ENCODE data around the gene GAD1. TPM values are rescaled to one million over a fixed set of nuclear protein-coding genes. Genes with fewer than 3 reads are reported as not detected.

The GAD1 gene
- total and polyA plus RNA-seq, 7 donors = 0.13 to 0.41 TPM; not detected in 5

DNA sequence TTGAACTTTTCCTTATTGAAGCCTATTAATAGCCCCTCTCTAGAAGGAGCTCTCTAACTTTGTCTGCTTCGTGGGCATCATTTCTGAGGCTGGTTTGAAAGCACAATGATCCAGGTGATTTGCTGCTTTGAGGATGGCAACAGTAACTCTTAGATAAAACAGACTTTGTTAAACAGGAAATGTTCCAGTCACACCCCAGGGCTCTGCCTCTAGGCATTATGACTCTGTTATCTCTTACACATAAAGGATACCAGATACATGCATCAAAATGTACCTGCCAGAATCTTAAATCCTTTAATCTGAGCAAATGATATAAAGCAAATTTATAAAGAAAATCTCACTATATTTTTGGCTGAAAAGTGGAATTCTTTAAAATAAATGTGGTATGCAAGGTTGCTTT lies 52.3 kb downstream of the GAD1 start:
- Histone ChIP-seq H3K36me3 (no peaks in the 10 kb centered on the region), H3K27ac (no peak overlapping the region), H3K4me1 (no peaks in the 10 kb centered on the region), H3K9me3 (no peaks in the 10 kb centered on the region), H3K4me3 (no peak overlapping the region), H3K27me3 (no peaks in the 10 kb centered on the region)
- TF ChIP-seq EP300 (IDR thresholded peaks at IDR 0.05) = no peak
- no peak for TF ChIP-seq CTCF (IDR thresholded peaks at IDR 0.05)
- no peak for TF ChIP-seq POLR2AphosphoS5 (IDR thresholded peaks at IDR 0.05)
- no peak for TF ChIP-seq POLR2A (IDR thresholded peaks at IDR 0.05)
- WGBS, 2 donors = 41 to 45% methylated on average over 1 of the region's 1 CpG
- no peak for DNase-seq
- intact Hi-C loops (cut with DNase I) = no loop called here

DNA sequence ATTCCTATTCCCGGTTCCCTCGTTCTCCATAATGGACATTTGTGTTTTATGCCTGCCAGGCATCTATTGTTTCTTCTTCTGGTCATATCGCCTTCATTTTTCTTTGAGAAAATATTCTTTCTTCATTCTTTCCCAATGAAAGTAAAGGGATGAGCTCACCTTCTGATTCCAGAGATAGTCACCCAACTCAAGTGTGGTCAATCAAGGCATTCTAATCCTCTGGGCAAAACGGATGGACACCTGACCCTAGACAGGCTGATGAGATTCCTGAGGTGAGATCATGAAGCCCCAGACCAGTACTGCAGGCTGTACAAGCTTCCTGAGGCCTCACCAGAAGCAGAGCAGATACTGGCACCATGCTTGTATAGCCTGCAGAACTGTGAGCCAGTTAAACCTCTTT lies 52.8 kb downstream of the GAD1 start:
- H3K27me3 ChIP-seq = no peaks in the 10 kb centered on the region
- 90 to 91% methylated on average over 4 of the region's 4 CpGs for WGBS, 2 donors

DNA sequence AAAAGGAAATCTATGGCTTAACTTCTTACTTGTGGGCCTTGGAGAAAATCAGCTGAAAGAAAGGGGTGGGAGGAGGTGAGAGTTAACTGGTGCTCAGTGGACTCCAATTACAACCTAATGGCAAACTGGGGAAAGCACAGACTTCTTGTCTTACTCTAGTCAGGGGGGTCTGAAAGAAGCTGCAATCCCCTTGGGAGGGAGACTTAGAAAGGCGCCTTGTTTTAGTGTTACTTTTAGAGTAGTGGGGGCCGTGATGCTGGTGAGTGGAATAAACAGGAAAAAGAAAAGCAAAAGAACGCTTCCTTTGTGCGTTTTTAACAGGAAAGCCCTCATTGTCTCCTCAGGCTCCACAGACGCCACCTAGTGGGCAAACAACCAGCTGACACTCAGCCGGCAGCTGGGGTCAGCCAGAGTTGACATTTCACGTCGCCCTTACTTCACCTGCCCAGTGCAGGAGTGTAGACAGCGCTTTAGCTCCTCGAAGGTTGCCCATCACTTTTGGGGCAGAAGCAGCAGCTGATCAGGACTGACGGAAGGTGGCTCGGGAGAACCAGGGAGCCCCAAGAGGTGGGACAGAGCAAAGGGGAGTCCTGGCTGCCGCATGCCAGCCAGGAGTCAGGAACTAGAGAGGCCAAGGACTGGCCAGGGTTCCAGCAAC lies 56.5 kb downstream of the GAD1 start:
- no peaks in the 10 kb centered on the region for H3K4me1 ChIP-seq
- DNase-seq = peak; percentile 70
- no peaks in the 10 kb centered on the region for H3K9me3 ChIP-seq
- WGBS, 2 donors = 17 to 20% methylated on average over 13 of the region's 13 CpGs
- intact Hi-C loops (cut with DNase I) = no loop called here
- no peaks in the 10 kb centered on the region for H3K27me3 ChIP-seq
- peak overlapping the region in 3 of 4 donors; percentile 10 to 25 (median 25) for H3K4me3 ChIP-seq
- H3K36me3 ChIP-seq = no peaks in the 10 kb centered on the region
- peak; percentile 21 to 79 (median 56) for TF ChIP-seq CTCF (IDR thresholded peaks at IDR 0.05)
- TF ChIP-seq POLR2A (IDR thresholded peaks at IDR 0.05) = no peak
- no peak overlapping the region for H3K27ac ChIP-seq

More for the DNA sequence above, 52.8 kb downstream of the GAD1 start:
- Histone ChIP-seq H3K4me3 (no peak overlapping the region), H3K4me1 (no peaks in the 10 kb centered on the region), H3K9me3 (no peaks in the 10 kb centered on the region), H3K27ac (no peak overlapping the region), H3K36me3 (no peaks in the 10 kb centered on the region)
- TF ChIP-seq CTCF (IDR thresholded peaks at IDR 0.05) (no peak), POLR2A (IDR thresholded peaks at IDR 0.05) (no peak), POLR2AphosphoS5 (IDR thresholded peaks at IDR 0.05) (no peak), EP300 (IDR thresholded peaks at IDR 0.05) (no peak)
- intact Hi-C loops (cut with DNase I) = no loop called here
- no peak for DNase-seq

DNA sequence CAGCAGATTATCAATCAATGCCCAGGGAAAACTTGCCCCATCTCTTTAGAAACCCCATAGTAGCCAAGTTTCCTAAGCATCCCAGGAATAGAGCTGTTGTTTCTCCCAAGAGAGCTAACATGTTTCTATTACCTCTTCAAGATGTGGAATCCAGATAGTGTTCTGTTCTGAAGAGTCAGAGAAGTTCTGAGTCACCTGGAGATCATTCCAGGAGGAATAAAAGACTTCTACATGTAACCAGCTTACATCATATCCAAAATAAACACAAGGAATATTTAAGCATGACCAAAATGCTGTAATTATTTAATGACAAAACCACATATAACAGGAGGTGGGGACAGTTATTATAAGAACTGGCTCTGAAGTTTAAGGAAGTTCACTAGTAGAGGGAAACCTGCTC lies 61.4 kb downstream of the GAD1 start:
- H3K4me3 ChIP-seq = no peak overlapping the region
- intact Hi-C loops (cut with DNase I) = no loop called here
- H3K27me3 ChIP-seq = no peaks in the 10 kb centered on the region
- H3K36me3 ChIP-seq = no peaks in the 10 kb centered on the region
- no peak for DNase-seq
- H3K4me1 ChIP-seq = no peaks in the 10 kb centered on the region
- TF ChIP-seq CTCF (IDR thresholded peaks at IDR 0.05) (no peak), POLR2A (IDR thresholded peaks at IDR 0.05) (no peak), POLR2AphosphoS5 (IDR thresholded peaks at IDR 0.05) (no peak), EP300 (IDR thresholded peaks at IDR 0.05) (no peak)
- no peak overlapping the region for H3K27ac ChIP-seq
- H3K9me3 ChIP-seq = no peaks in the 10 kb centered on the region

GRCh38 chr2:170878505-170878904 lies 61.8 kb downstream of the GAD1 start:
- 83 to 85% methylated on average over 1 of the region's 1 CpG for WGBS, 2 donors
- Histone ChIP-seq H3K27ac (no peak overlapping the region), H3K4me3 (no peak overlapping the region), H3K27me3 (no peaks in the 10 kb centered on the region), H3K9me3 (no peaks in the 10 kb centered on the region), H3K36me3 (no peaks in the 10 kb centered on the region), H3K4me1 (no peaks in the 10 kb centered on the region)
- no peak for DNase-seq
- no peak for TF ChIP-seq POLR2A (IDR thresholded peaks at IDR 0.05)
- no peak for TF ChIP-seq POLR2AphosphoS5 (IDR thresholded peaks at IDR 0.05)
- no peak for TF ChIP-seq CTCF (IDR thresholded peaks at IDR 0.05)
- TF ChIP-seq EP300 (IDR thresholded peaks at IDR 0.05) = no peak
- intact Hi-C loops (cut with DNase I) = no loop called here

All from sigmoid colon (tissue), 7 donors.